ENCODE data around the gene WWOX.

The WWOX gene

GRCh38 chr16:78996790-78997189, 897.3 kb downstream of the WWOX start:
- no peak overlapping the region for H3K4me2 ChIP-seq
- no peaks in the 10 kb centered on the region for H3K27me3 ChIP-seq (ENCODE audit: insufficient read depth, low read depth)
- no peak overlapping the region for H2AFZ ChIP-seq (ENCODE audit: low read depth)
- H3K9ac ChIP-seq, result no peak overlapping the region
- H3K36me3 ChIP-seq (ENCODE audit: insufficient read depth), result no peaks in the 10 kb centered on the region
- no peaks in the 10 kb centered on the region for H4K20me1 ChIP-seq (ENCODE audit: insufficient read depth)
- no peaks in the 10 kb centered on the region for H3K4me1 ChIP-seq (ENCODE audit: low read depth, poor library complexity, severe bottlenecking)
- no peaks in the 10 kb centered on the region for H3K79me2 ChIP-seq (ENCODE audit: insufficient read depth, low read depth)
- H3K4me3 ChIP-seq (IDR thresholded peaks at IDR 0.05; ENCODE audit: insufficient read depth, low read depth, low read length), result no peak overlapping the region
- H3K27ac ChIP-seq, result no peak overlapping the region
- TF ChIP-seq, protein P1, sequence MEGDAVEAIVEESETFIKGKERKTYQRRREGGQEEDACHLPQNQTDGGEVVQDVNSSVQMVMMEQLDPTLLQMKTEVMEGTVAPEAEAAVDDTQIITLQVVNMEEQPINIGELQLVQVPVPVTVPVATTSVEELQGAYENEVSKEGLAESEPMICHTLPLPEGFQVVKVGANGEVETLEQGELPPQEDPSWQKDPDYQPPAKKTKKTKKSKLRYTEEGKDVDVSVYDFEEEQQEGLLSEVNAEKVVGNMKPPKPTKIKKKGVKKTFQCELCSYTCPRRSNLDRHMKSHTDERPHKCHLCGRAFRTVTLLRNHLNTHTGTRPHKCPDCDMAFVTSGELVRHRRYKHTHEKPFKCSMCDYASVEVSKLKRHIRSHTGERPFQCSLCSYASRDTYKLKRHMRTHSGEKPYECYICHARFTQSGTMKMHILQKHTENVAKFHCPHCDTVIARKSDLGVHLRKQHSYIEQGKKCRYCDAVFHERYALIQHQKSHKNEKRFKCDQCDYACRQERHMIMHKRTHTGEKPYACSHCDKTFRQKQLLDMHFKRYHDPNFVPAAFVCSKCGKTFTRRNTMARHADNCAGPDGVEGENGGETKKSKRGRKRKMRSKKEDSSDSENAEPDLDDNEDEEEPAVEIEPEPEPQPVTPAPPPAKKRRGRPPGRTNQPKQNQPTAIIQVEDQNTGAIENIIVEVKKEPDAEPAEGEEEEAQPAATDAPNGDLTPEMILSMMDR (conservative IDR thresholded peaks at IDR 0.05; ENCODE audit: low read depth, low read length), result no peak

DNA sequence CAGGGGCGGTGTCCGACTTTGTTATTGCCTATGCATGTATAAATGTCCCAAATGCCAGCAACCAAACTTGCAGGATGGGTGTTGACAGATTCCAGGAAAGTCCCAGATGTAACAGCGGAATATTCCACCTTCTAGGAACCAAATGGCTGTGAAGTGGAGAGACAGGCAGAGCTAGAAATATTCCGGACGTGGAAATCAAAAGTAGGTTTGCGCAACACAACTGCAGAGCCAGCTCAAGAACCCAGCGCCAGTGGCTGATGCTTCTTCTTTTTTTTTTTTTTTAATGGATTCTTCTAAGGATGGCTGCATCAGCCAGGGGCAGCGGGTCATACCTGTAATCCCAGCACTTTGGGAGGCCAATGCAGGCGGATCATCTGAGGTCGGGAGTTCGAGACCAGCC, 899.4 kb downstream of the WWOX start:
- TF ChIP-seq, protein P1 (conservative IDR thresholded peaks at IDR 0.05; ENCODE audit: low read depth, low read length), result no peak

DNA sequence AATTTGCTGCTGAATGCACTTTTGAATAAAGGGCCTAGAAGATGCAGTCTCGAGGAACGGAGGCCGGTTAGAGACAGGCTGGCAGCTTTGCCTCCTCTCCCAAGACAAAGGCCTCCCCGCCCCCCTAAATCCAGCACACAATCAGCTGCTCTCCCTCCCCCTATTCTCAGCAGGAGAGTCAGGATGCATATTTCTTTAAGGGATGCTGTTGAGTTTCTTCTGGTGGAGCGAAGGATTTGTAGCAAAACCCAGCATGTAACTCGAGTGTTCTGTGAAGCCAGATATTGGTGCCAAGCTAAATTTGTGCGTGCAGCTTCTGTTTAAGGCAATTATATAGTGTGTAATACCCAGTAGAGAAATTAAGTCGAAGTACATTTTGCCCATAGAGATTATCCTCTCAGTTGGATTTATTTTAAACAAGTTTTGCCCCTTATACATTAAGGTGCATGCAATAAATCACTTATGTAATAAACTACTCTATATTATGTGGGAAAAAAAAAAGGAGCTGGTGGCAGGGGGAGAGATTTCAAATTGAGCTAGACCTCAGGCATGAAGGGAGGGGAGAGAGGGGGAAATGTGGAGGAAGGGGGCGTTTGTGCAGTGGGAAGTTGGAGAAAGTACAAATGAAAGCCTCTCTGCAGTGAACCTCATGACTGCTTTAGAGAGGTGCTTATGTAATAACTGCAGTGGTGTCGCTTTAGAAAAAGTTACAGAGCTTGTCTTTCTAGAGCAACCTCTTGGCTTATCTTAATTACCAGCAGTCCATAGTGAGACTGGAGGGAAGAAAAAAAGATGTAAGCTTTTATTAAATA, 901.9 kb downstream of the WWOX start:
- Histone ChIP-seq H3K4me2 (no peak overlapping the region), H3K27ac (no peak overlapping the region), H3K36me3 (ENCODE audit: insufficient read depth) (no peaks in the 10 kb centered on the region), H3K79me2 (ENCODE audit: insufficient read depth, low read depth) (no peaks in the 10 kb centered on the region), H3K27me3 (ENCODE audit: insufficient read depth, low read depth) (no peaks in the 10 kb centered on the region), H3K9ac (no peak overlapping the region), H3K4me1 (ENCODE audit: low read depth, poor library complexity, severe bottlenecking) (no peaks in the 10 kb centered on the region), H4K20me1 (ENCODE audit: insufficient read depth) (no peaks in the 10 kb centered on the region), H3K4me3 (IDR thresholded peaks at IDR 0.05; ENCODE audit: insufficient read depth, low read depth, low read length) (no peak overlapping the region), H2AFZ (ENCODE audit: low read depth) (no peak overlapping the region)
- TF ChIP-seq, protein P1 (conservative IDR thresholded peaks at IDR 0.05; ENCODE audit: low read depth, low read length), result no peak

More for the DNA sequence above, 899.4 kb downstream of the WWOX start:
- H3K9ac ChIP-seq, result no peak overlapping the region
- H3K4me1 ChIP-seq (ENCODE audit: low read depth, poor library complexity, severe bottlenecking), result no peaks in the 10 kb centered on the region
- no peak overlapping the region for H3K4me2 ChIP-seq
- H2AFZ ChIP-seq (ENCODE audit: low read depth), result no peak overlapping the region
- H3K79me2 ChIP-seq (ENCODE audit: insufficient read depth, low read depth), result no peaks in the 10 kb centered on the region
- no peaks in the 10 kb centered on the region for H4K20me1 ChIP-seq (ENCODE audit: insufficient read depth)
- no peaks in the 10 kb centered on the region for H3K36me3 ChIP-seq (ENCODE audit: insufficient read depth)
- H3K27ac ChIP-seq, result no peak overlapping the region
- no peaks in the 10 kb centered on the region for H3K27me3 ChIP-seq (ENCODE audit: insufficient read depth, low read depth)
- H3K4me3 ChIP-seq (IDR thresholded peaks at IDR 0.05; ENCODE audit: insufficient read depth, low read depth, low read length), result no peak overlapping the region

DNA sequence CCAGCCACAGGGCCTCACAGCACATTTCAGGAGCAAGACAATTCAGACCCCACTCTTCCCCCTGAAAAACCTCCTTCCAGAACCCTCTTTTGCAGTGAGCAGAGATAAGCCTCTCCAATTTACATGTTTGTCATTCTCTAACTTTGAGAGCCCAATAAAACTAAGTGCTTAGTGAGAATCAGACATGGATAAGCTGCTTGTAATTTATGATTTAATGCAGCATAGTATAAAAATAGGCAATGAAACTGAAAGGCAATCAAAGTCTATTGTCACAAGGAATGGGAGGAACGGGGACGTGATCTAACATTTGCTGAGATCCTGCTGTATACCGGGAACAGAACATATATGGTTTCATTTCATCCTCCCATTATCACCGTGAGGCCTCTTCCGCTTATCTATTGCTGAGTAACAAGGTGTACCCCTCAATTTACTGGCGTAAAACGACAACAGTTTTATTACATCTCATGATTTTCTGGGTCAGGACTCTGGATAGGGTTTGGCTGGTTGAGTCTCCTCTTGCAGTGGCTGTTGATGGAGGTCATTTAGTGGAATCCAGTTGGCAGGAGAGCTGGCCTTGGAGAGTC, 903.7 kb downstream of the WWOX start:
- TF ChIP-seq, protein P1 (conservative IDR thresholded peaks at IDR 0.05; ENCODE audit: low read depth, low read length), result no peak
- no peak overlapping the region for H2AFZ ChIP-seq (ENCODE audit: low read depth)
- H3K4me1 ChIP-seq (ENCODE audit: low read depth, poor library complexity, severe bottlenecking), result peaks cover 3% of the 10 kb centered on the region
- H3K79me2 ChIP-seq (ENCODE audit: insufficient read depth, low read depth), result no peaks in the 10 kb centered on the region
- no peak overlapping the region for H3K27ac ChIP-seq
- no peak overlapping the region for H3K4me3 ChIP-seq (IDR thresholded peaks at IDR 0.05; ENCODE audit: insufficient read depth, low read depth, low read length)
- H3K4me2 ChIP-seq, result no peak overlapping the region
- H4K20me1 ChIP-seq (ENCODE audit: insufficient read depth), result no peaks in the 10 kb centered on the region
- no peaks in the 10 kb centered on the region for H3K36me3 ChIP-seq (ENCODE audit: insufficient read depth)
- no peaks in the 10 kb centered on the region for H3K27me3 ChIP-seq (ENCODE audit: insufficient read depth, low read depth)
- H3K9ac ChIP-seq, result no peak overlapping the region

Data from KMS-11 (cell line).